ENCODE measurements around the gene RAB11FIP3.
"Not testable (repeated sequence)": the region's sequence is repeated elsewhere in the genome, so short reads cannot be mapped to it uniquely, and the experiment has no call there.

RAB11FIP3 gene

DNA sequence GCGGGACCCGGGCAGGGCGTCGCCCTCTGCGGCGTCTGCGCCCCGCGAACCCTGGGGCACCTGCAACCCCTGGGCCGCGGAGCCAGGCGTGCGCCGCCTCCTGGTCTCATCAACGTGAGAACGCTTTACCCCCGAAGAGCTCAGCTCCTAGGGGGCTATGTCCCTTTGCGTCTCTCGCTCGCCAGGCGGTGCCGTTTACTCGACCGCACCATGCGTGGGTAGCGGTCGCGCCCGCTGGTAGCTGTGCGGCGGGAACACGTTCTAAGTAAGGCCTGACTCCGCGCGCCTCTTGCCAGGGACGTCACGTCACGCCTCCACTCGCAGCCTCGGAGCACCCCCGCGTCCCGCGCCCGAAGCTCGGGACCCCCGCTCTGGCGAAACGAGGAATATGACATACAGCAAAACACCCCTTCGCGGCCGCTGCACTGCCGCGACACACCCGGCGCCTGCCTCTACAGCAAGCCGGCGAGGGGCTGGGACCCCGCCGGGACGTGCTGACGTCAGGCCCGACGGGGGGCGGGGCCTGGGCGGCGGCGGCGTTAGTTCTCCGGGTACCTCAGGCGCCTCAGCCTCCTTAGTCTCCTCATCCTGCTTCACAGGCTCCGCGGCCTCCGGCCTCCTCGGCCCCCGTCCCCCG lies at the start of gene RAB11FIP3:
TSS of gene RAB11FIP3 (plus strand) at position 568 of the 637 bp plus-strand sequence. CDS start 358 bp downstream, outside the sequence.
- no peak for FAIRE-seq

- FAIRE-seq, result no peak
These were observed 49.3 kb upstream of the RAB11FIP3 start for GRCh38 chr16:375927-376816.

GRCh38 chr16:376817-377418 lies 48.5 kb upstream of the RAB11FIP3 start:
- no peak for FAIRE-seq

DNA sequence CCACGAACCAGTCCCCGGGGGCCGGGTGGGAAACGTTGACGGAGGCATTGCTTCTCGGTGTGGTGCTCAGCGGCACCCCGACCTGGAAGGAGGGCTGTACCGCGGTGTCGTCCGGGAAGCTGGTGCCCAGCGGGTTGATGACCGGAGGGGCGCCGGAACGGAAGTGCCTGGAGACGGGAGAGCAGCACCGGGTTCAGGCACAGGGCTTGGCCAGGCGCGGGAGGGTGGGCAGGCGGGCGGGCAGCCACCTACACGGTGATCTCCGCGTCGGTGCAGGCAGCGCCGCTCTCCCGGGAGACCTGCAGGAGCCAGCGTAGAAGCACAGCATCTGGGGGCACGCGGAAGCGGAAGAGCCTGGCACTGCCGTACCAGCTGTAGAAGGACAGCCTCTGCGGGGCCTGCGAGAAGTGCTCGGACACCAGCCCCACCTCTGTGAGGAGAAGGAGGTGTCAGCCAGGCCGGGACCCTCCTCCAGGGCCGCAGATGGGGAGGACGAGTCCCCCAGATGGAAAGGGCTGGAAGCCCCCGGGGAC lies 48.0 kb upstream of the RAB11FIP3 start:
- no peak for FAIRE-seq

- FAIRE-seq, result not testable (repeated sequence)
These were observed 47.2 kb upstream of the RAB11FIP3 start for GRCh38 chr16:378113-378820.

DNA sequence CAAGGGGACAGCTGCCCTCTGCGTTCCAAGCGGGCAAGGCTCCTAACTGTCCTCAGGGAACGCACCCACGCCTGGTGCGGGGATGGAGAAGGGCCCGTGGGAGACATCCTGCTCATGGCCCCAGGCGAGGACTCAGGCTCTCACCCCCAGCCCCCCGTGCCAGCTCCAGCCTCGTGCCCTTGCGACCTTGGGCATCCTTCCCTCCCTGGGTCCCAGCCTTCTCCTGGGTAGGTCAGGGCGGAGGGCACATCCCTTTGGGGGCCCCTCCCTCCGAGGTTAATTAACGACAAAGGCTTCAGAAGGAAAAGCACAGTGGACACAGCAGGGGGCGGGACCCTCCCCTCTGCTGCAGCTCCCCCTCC lies 46.6 kb upstream of the RAB11FIP3 start:
- no peak for FAIRE-seq

DNA sequence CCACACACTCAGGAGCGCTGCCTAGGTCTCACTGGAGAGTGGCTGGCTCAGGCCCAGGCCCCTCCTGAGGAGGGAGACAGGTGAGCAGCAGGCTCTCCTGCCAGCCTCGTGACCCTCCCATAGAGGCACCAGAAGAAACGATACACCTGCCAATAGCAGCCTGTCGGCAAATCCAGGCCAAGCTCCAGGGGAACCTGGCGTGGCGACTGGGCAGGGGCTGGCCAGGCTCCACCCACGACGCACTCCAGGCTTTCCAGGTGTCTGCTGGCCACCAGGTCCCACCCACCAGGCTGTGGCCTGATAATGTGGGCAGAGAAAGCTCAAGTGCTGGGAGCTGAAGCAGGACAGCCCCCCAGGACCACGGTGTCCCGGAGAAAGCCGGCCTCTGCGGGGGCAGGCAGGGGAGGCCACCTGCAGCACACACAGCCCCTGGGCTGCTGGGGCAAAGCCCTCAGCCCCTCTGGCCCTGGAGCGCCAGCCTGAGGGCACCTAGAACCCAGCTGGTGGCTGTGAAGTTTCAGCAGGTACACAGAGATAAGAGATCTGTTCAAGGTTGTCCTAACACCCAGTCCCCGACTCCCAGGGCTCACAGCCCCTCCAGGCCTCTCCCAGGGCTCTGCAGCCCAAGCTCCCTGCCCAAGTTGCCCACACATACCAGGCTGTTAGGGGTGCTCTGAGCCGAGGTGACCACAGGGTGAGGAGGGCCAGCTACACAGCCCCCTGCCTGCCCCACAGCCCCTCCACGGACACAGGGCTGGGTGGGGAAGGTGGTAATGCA lies 46.1 kb upstream of the RAB11FIP3 start:
- FAIRE-seq, result peak; percentile 56

DNA sequence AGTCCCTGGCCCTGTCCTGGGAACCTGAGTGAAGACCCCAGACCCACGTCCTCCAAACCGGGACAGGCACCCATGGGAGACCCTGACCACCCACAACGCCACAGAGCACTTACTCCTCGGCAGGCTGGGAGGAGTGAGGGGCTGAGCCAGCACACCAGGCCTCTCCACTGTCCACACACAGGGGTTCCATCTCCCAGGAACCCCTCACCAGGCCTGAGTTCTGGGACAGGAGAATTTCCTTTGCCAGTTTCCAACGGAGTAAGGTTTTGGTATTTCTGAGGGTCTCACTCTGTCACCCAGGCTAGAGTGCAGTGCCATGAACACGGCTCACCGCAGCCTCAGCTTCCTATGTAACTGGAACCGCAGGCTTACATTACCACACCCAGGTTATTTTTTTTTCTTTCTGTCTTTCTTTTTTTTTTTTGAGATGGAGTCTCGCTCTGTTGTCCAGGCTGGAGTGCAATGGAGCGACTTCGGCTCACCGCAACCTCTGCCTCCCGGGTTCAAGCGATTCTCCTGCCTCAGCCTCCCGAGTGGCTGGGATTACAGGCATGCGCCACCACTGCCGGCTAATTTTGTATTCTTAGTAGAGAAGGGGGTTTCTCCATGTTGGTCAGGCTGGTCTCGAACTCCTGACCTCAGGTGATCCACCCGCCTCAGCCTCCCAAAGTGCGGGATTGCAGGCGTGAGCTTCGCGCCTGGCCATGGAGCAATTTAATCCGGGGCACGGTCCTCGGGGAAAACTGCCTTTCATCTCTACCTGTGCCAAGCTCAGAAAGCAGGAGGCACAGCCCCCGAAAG lies 45.3 kb upstream of the RAB11FIP3 start:
- FAIRE-seq, result no peak

- FAIRE-seq, result no peak
These were observed 44.8 kb upstream of the RAB11FIP3 start for GRCh38 chr16:380762-381011.

DNA sequence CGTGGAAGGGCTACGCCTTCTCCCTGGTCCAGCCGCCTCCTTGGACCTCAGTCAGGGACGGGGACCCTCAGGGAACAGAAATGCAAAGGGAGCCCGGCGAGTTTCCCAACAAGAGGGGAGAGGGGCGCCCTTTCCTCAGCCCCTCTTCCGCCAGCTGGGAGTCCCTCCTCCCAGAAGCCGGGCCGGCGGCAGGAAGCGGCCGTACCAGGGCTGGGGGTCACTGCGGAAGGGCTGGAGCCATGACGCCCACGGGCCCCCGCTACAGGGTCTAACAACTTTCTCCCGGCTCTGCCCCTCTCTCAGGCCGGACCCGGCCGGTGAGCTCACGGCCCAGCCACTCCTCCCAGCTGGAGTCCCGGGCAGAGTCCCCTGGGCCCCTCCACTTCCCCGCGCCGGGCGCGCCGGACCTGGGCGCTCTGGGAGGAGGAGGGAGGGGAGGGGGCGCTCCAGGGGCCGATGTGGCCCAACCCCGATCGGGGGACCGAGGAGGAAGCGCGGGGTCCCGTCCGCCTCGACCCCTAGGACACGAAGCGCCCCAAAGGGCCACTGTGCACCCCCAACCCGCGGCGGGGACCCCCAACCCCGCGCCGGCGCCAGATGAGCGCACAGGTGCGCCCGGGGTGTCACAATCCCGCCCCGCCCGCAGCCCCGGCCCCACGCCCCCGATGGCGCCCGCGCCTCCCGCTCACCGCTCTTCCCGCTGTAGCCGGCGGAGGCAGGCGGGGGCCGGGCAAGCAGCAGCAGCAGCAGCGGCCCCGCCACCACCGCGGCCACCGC lies 44.2 kb upstream of the RAB11FIP3 start:
- FAIRE-seq, result no peak

GRCh38 chr16:381789-382717 lies 43.4 kb upstream of the RAB11FIP3 start, which contains the start of gene PGAP6:
Gene PGAP6 (minus strand): TSS chr16:381978. CDS start chr16:381821, 157 bp downstream.
- no peak for FAIRE-seq

GRCh38 chr16:383326-384051 lies 42.0 kb upstream of the RAB11FIP3 start:
- FAIRE-seq, result no peak

GRCh38 chr16:386641-387156 lies 38.8 kb upstream of the RAB11FIP3 start:
- FAIRE-seq, result no peak

GRCh38 chr16:387761-388666 lies 37.4 kb upstream of the RAB11FIP3 start:
- FAIRE-seq, result not testable (repeated sequence)

DNA sequence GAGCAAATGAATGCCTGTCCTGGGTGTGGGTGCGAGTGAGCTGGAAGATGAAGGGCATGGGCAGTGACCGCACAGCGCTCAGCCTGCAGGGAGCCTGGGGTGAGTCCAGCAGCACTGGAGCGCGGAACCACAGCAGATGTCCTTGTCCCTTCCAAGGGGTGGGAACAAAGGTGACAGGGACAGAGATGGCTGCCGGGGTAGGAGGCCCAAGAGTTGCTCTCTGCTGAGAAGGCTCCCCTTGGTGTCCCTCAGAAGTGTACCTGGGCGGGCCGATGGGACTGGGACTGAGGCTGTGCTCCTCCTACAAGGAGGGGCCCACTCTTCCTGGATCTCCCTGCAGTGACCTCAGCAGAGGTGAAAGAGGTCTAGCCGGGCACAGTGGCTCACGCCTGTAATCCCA lies 36.1 kb upstream of the RAB11FIP3 start:
- no peak for FAIRE-seq

GRCh38 chr16:391885-392335 lies 33.5 kb upstream of the RAB11FIP3 start:
- no peak for FAIRE-seq

GRCh38 chr16:392450-393030 lies 32.9 kb upstream of the RAB11FIP3 start:
- no peak for FAIRE-seq
